Activated T-cell treated with anti-CD3 and anti-CD28 coated beads for 48 hours (primary cell): ENCODE data around the gene GASK1A.
"Not testable (repeated sequence)": the region's sequence is repeated elsewhere in the genome, so short reads cannot be mapped to it uniquely, and the experiment has no call there.

ENCODE experiments used
- DNase-seq: peaks from one replicate; pipeline ENCODE4 v3.0.0-alpha.2; 2020; ENCODE audit warnings: low read depth

GASK1A gene

DNA sequence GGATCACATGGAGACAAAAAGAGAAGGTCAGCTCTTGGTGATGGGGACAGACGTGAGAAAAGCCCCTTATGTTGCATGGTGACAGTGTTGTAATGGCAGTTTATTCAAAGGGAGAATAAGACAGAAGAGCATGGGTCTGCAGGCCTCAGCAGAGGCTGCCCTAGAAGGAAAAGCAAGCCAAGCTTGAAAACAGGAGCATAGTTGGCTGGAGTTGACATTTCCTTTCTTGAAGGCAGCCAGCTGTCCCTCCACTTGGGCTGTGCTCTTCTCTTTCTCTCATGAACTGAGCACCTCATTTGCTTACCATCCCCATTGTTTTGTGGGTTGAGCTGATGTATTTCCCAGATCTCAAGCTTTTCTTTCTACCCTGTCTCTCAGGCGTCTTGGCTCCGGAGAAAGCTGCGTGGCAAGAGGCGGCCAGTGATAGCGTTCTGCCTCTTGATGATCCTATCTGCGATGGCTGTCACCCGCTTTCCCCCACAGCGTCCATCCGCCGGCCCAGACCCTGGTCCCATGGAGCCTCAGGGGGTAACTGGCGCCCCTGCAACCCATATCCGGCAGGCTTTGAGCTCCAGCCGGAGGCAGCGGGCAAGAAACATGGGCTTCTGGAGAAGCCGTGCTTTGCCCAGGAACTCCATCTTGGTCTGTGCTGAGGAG, 52.9 kb downstream of the GASK1A start:
- DNase-seq: no peak

GRCh38 chr3:43032646-43033628, 53.8 kb downstream of the GASK1A start:
- no peak for DNase-seq

- DNase-seq: no peak
Observed at GRCh38 chr3:43034200-43034599, 55.1 kb downstream of the GASK1A start.

GRCh38 chr3:43034911-43035310, 55.8 kb downstream of the GASK1A start:
- no peak for DNase-seq

DNA sequence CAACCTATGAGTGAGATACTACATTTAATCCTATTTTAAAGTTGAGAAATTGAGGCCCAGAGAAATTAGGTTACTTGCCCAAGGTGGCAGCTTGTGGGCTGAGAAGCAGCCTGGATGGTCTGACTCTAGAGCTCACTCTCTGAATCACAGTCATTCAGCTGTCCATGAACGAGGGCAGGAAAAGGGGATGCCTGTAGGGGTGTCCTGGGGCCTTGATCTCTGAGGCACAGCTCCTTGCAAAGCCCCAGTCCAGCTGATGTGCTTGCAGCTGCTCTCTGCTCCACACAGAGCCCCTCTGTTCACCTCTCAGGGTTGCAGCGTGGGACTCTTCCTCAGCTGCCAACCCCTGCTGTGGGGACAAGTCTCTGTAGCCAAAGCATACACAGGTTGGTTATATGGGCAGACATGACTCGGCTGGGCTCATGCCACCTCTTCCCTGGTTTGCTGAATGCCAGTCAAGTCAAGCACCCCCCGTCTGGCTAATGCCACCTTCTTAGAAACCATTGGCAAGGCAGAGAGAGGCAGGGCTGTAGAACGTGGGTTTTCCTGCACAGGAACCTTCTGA, 56.8 kb downstream of the GASK1A start:
- no peak for DNase-seq

GRCh38 chr3:43036621-43037423, 57.7 kb downstream of the GASK1A start:
- no peak for DNase-seq

GRCh38 chr3:43038010-43038409, 58.9 kb downstream of the GASK1A start:
- no peak for DNase-seq

DNA sequence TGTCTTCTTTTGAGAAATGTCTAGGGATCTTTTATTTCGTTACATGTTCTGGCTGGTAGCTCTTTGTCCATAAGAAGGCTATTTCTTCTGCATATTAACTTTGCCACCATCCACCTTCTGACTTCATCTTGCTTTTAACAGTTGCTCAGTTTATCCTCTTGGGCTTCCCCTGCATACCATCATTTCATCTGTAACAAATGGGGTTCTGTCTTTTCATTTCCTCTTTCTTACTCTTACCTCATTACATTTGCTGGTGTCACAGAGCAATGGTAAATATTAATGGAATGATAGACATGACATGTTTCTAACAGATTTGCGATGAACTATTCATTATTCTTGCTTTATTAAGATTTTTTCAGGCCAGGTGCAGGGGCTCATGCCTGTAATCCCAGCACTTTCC, 62.4 kb downstream of the GASK1A start:
- no peak for DNase-seq

- no peak for DNase-seq
Observed at GRCh38 chr3:43043071-43043766, 64.1 kb downstream of the GASK1A start.

GRCh38 chr3:43043793-43044192, 64.7 kb downstream of the GASK1A start:
- DNase-seq: no peak

GRCh38 chr3:43045079-43045478, 66.0 kb downstream of the GASK1A start:
- DNase-seq: not testable (repeated sequence)

GRCh38 chr3:43046583-43046982, 67.5 kb downstream of the GASK1A start:
- no peak for DNase-seq

GRCh38 chr3:43048470-43048869, 69.4 kb downstream of the GASK1A start:
- DNase-seq: no peak

DNA sequence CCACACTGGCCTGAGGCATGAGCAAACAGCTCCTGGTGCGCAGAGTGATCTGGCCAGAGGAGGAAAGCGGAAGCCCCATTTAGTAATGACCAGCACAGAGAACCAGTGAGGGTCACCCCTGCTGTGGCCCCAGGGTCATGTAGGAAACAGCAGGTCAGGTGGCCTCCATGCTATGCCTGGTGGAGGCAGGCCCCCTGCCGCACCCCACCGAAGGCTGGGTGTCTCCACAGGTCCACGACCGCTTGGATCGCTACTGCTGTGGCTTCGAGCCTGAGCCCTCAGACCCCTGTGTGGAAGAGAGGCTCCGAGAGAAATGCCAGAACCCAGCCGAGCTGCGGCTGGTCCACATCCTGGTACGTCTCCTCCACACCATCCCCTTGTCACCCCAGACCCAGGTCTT, 74.2 kb downstream of the GASK1A start:
- no peak for DNase-seq

DNA sequence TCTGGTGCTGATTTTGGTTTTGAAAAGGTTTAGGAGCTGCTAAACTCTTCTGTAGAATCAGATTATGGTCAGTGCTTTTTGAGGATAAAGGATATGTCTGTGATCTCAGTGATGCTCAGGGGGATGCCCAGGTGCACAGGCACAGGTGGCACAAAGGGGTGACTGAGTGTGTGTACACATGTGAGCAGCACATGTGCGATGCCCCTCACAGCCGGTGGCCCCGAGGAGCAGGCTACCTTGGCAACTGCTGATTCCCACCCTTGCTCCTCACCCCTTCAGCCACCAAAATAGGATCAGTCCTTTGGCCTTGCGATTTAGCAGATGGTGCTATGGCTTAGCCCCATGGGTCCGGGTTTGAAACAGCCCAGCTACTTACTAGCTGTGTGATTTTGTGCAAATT, 75.6 kb downstream of the GASK1A start:
- DNase-seq: no peak

GRCh38 chr3:43055393-43055792, 76.3 kb downstream of the GASK1A start:
- DNase-seq: no peak

DNA sequence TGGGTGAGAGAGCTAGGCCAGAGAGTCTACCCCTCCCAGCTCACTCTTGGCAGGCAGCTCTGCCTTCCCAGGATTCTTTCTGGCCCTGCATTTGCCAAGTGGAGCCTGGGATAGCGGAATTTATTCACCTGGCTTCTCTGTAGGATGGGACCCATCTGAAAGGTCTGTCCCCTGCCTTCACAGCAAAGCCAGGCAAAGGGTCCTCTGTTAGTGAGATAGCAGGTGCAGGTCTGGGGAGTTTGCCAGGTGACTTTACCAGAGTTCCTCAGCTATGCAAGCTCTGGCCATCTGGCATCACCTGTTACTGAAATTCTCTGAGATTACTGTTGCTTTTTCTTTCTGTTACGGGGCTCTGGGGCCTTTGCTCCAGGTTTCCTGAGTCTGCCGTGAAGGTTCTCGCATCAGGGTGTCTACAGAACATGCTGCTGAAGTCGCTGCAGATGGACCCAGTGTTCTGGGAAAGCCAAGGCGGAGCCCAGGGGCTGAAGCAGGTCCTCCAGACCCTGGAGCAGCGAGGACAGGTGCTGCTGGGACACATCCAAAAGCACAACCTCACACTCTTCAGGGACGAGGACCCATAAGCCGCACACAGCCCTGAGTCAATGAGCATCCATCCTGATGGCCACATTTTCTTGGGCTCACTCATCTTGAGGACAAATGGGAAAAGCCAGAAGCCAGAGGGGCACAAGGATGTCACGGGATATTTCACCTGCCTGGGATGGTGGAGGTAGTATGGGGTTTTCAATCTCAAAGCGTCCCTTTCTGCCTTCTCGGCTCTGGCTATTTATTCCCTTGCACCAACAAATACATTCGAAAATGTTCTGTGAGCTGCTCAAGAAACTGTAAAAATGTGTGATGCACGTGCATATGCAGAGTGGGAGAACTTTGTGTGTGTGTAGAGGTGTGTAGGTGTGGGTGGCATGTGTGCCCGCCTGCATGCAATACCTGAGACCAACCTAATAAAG, 77.0 kb downstream of the GASK1A start:
- DNase-seq: no peak

DNA sequence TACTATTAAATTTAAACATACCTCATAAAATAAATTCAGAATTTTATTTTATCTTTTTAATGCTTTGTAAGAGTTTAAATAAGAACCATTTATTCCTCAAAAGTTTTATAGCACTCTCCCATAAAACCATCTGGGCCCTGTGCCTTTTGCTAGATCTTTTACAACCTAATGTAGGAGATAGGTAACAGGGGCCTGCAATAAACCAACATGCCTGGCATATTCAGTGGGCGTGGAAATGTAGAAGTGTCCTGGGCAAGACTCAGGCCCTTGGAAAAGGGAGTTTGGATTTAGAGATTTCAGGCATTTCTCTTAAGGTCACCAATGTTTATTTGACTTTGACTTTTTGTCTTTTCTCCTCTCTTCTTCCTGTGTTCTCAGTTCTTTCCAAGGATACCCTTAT, 80.3 kb downstream of the GASK1A start:
- no peak for DNase-seq

- no peak for DNase-seq
Observed at GRCh38 chr3:43061101-43061895, 82.2 kb downstream of the GASK1A start.
